Gastrocnemius medialis (tissue), 4 donors: ENCODE results near the gene RAB3IL1.

Experiments used
- POLR2A ChIP-seq, 2 donors: fragments of 450-650 bp; IDR thresholded peaks; one replicate each; pipeline ENCODE4 v1.6.1; 2017; ENCODE audit warnings: antibody characterized with exemption in 2 of 2, mild to moderate bottlenecking in 2 of 2, moderate library complexity in 2 of 2
- TF ChIP-seq, protein P1 (sequence below), 5 experiments: fragments of 450-650 bp in 3 of 5; fragments of 200-600 bp in 2 of 5; sonication (generic) in 2 of 5; IDR thresholded peaks in 4 of 5; conservative IDR thresholded peaks in 1 of 5; 1 replicate in 4 of 5; 2 replicates in 1 of 5; pipeline ENCODE4 v1.5.1; 2016 to 2019; ENCODE audit warnings: antibody characterized with exemption in 5 of 5, mild to moderate bottlenecking in 3 of 5, moderate library complexity in 3 of 5

DNA sequence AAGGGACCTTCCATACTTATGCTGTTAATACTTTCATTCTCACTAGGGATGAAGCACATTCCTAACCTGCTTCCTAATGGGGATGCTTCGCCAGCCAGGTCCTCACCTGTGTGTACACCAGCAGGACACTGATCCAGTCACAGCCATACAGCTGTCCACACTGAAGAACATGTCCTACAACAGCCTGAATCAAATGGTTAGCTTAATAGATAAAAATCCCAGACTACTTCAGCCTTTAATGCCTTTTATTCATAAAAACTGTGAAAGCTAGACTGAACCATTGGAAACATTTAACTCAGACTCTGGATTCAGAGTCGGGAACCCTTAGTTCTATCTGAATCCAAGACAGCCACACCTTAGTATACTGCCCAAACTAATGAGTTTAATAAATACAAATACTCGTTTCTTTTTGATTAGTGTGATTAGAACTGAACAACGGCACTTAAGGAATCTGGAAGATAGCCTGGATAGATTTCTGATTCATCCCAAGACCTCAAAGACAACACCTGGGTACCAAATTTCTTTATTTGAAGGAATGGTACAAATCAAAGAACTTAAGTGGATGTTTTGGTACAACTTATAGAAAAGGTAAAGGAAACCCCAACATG lies 46.8 kb upstream of the RAB3IL1 start:
- TF ChIP-seq, protein P1, sequence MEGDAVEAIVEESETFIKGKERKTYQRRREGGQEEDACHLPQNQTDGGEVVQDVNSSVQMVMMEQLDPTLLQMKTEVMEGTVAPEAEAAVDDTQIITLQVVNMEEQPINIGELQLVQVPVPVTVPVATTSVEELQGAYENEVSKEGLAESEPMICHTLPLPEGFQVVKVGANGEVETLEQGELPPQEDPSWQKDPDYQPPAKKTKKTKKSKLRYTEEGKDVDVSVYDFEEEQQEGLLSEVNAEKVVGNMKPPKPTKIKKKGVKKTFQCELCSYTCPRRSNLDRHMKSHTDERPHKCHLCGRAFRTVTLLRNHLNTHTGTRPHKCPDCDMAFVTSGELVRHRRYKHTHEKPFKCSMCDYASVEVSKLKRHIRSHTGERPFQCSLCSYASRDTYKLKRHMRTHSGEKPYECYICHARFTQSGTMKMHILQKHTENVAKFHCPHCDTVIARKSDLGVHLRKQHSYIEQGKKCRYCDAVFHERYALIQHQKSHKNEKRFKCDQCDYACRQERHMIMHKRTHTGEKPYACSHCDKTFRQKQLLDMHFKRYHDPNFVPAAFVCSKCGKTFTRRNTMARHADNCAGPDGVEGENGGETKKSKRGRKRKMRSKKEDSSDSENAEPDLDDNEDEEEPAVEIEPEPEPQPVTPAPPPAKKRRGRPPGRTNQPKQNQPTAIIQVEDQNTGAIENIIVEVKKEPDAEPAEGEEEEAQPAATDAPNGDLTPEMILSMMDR (IDR thresholded peaks at IDR 0.05 in 4 of 5, conservative IDR thresholded peaks at IDR 0.05 in 1 of 5) = no peak
- no peak for TF ChIP-seq POLR2A (IDR thresholded peaks at IDR 0.05)
